GM18520 (cell line): Measurements from ENCODE around the gene OLFM2.
A peak's percentile ranks its signal among the peaks of the same experiment; 100 is the strongest.
"Not testable (repeated sequence)": the region's sequence is repeated elsewhere in the genome, so short reads cannot be mapped to it uniquely, and the experiment has no call there.

ENCODE experiments used
- ATAC-seq: cut with Tn5 transposase; IDR thresholded peaks from one replicate; pipeline ENCODE4 v1.9.1; 2021; ENCODE audit not compliant: unreplicated experiment

Gene OLFM2

DNA sequence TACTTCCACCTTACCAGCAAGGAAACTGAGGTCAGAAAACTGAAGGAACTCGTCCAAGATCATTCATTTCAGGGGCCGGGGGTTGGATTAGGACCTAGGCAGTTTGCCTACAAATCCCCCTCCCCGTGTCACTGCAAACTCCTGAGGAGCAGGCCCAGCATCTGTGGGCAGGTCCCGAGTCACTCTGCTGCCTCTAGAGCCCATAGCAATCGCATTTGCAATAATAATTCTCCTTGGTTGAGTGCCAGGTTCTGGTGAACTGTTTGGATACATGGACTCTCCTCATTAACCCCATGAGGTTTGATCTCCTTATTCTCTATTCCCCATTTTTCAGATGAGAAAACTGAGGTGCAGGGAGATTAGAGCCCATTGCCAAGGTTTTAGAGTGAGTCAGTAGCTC is 100.3 kb downstream of the OLFM2 start:
- ATAC-seq: no peak

DNA sequence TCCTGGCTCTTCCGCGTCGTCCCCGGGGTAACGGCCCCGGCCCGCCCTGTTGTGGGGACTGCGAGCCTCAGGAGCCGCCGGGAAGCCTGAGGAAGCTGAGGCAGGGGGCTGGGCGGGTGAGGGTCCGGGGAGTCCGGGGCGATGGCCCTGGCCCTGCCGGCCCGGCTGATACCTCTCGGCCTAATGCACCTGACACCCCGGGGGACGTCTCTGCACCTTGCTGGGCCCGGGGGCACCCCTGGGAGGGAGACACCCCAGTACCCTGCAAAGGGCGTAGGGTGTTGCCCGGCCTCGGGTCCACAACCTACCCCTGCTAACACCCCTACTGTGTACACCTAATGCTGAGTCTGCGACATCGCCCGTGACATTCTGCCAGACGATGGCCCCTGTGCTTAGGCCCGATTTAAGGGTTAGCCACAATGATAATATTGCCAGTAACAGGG is 100.8 kb downstream of the OLFM2 start:
- ATAC-seq: no peak

- peak; percentile 96 for ATAC-seq
Measured at GRCh38 chr19:9834726-9835506, 101.4 kb downstream of the OLFM2 start, which contains the start of gene PIN1. Gene PIN1 (plus strand): TSS chr19:9835318. CDS start chr19:9835345, 27 bp downstream.

GRCh38 chr19:9834307-9834725 is 102.0 kb downstream of the OLFM2 start:
- ATAC-seq: no peak

- no peak for ATAC-seq
Measured at GRCh38 chr19:9828551-9829063, 107.7 kb downstream of the OLFM2 start.

GRCh38 chr19:9827289-9828238 is 108.8 kb downstream of the OLFM2 start, which contains the start of gene UBL5:
Gene UBL5 (plus strand): TSS chr19:9827918. CDS start chr19:9828338, 420 bp downstream.
- peak; percentile 88 for ATAC-seq

GRCh38 chr19:9823816-9824215 is 112.5 kb downstream of the OLFM2 start:
- ATAC-seq: no peak

DNA sequence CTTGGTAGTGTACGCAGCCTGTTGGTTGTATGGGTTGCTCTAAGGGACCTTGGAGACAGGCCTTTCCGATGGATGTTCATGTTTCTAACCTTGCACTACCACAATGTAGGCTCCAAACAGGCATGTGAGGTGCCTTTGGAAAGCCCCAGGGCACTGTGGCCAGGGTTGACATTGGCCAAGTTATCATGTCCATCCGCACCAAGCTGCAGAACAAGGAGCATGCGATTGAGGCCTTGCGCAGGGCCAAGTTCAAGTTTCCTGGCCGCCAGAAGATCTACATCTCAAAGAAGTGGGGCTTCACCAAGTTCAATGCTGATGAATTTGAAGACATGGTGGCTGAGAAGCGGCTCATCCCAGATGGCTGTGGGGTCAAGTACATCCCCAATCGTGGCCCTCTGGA is 116.3 kb downstream of the OLFM2 start:
- not testable (repeated sequence) for ATAC-seq

DNA sequence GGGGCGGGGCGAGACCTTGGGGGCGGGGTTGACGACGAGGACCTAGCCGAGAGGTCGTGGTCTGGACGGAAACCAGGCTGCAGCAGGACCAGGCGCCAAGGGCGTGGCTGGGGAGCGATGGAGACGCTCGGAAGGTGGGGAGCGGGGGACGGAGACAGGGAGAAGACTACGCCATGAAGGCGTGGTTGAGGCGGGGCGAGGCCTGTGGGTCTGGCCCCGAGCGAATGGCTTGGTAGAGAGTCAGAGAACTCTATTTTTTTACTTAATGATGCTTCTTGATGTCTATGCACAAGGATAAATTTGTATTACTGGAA is 116.8 kb downstream of the OLFM2 start:
- ATAC-seq: no peak

DNA sequence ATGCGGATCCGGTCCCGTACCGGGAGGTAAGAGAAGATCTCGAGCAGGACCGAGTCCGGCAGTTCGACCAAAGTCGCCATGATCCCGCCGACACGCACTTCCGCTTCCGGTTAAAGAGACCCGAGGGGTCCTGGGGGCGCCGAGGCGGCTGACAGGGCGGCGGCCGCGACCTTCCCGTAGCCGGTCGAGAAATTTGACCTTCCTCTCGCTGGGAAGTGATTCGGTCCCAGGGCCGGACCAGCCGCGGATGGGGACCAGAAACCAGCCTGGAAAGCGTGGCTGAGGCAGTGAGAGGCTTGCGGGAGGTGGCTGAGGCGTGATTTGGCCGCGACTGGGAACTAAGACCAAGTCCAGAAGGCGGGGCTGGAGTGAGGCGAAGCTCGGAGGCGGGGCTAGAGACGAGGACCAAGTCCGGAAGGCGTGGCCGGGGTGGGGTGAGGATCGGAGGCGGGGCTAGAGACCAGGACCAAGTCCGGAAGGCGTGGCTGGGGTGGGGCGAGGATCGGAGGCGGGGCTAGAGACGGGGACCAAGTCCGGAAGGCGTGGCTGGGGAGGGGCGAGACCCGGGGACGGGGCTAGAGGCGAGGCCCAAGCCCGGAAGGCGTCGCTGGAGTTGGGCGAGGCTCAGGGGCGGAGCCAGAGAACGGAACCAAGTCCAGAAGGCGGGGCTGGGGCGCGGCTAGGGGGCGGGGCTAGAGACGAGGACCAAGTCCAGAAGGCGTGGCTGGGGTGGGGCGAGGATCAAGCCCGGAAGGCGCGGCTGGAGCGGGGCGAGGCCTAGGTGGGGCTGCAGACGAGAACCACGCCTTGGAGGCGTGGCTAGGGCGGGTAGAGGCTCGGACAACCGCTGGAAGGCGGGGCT is 117.3 kb downstream of the OLFM2 start, which contains the start of gene FBXL12:
TSS of gene FBXL12 (minus strand) at position 346 of the 862 bp plus-strand sequence. CDS start at position 80, 266 bp downstream.
- ATAC-seq: peak; percentile 72

- ATAC-seq: no peak
Measured at GRCh38 chr19:9818175-9818733, 118.1 kb downstream of the OLFM2 start.

DNA sequence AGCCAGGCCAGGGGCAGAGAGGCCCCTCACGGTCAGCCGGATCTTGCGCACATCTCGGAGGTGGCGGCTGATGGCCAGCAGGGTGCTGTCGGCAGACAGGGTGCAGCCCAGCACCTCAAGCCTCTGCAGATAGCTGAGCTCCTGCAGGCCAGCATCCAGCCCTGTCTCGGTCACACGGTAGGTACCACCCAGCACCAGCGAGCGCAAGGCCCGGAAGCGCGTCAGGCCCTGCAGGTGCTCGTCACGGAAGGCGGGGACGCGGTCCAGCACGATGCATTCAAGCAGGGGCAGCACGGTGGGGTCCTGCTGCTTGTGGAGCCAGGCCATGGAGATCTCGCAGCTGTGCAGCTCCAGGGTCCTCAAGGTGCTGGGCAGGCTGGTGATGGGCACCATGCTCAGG is 125.2 kb downstream of the OLFM2 start:
- ATAC-seq: no peak

- no peak for ATAC-seq
Measured at GRCh38 chr19:9808855-9809824, 127.2 kb downstream of the OLFM2 start.

GRCh38 chr19:9806803-9807202 is 129.5 kb downstream of the OLFM2 start:
- ATAC-seq: no peak
